ENCODE results near the gene MIF.

Gene MIF

GRCh38 chr22:23894710-23895598 lies 771 bp downstream of the MIF start:
- peak; percentile 40 for TF ChIP-seq CTCF (IDR thresholded peaks at IDR 0.05; ENCODE audit: control extremely low read depth, extremely low read depth, low read depth, missing control alignments)
- ChIA-PET POLR2A (interaction anchor here (0.9 to 2.0 kb wide), 5 partner anchors 8 to 120 kb away, joined by 3 to 13 read pairs (median 4); partner anchors contain the start of gene SLC2A11), CTCF (interaction anchor here (0.6 to 3.3 kb wide), 32 partner anchors 8 to 262 kb away, joined by 3 to 31 read pairs (median 6); partner anchors contain the start of gene SLC2A11)
- DNase-seq (ENCODE audit: extremely low spot score), result peak; percentile 84

DNA sequence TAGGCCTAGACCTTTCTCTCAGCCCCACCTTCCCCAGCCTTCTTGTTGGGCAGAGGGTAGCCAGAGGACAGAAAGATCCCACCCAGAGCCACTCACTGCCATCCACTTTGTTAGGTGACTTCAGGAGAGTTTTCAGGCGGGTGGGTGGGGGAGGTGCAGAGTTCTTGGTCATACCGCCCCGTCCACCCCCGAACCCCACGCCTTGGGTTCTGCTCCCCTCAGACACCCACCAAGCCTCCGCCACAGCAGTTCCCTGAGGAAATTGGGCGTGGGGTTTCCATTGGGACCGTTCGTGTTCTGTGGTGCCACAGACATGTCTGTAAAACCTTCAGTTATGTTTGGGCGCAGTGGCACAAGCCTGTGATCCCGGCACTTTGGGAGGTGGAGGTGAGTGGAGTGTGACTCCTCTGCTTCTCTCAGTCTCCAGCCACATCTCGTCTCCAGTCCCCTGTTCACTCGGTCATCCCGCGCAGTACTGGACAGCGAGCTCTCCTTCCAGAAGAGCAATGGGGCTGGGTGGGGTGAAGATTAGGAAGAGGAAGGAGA lies 1.5 kb downstream of the MIF start:
- POLR2A ChIA-PET, result no interaction called here

GRCh38 chr22:23896166-23896522 lies 2.0 kb downstream of the MIF start:
- ChIA-PET CTCF (interaction anchor here (1.1 kb wide), 1 partner anchor 18 kb away, joined by 4 read pairs; no protein-coding TSS in a partner anchor), POLR2A (no interaction called here)
- no peak for DNase-seq (ENCODE audit: extremely low spot score)
- TF ChIP-seq CTCF (IDR thresholded peaks at IDR 0.05; ENCODE audit: control extremely low read depth, extremely low read depth, low read depth, missing control alignments), result no peak

More for the DNA sequence above, 1.5 kb downstream of the MIF start:
- no peak for TF ChIP-seq CTCF (IDR thresholded peaks at IDR 0.05; ENCODE audit: control extremely low read depth, extremely low read depth, low read depth, missing control alignments)
- DNase-seq (ENCODE audit: extremely low spot score), result no peak
- CTCF ChIA-PET, result interaction anchor here (1.1 kb wide), 1 partner anchor 18 kb away, joined by 4 read pairs; no protein-coding TSS in a partner anchor

DNA sequence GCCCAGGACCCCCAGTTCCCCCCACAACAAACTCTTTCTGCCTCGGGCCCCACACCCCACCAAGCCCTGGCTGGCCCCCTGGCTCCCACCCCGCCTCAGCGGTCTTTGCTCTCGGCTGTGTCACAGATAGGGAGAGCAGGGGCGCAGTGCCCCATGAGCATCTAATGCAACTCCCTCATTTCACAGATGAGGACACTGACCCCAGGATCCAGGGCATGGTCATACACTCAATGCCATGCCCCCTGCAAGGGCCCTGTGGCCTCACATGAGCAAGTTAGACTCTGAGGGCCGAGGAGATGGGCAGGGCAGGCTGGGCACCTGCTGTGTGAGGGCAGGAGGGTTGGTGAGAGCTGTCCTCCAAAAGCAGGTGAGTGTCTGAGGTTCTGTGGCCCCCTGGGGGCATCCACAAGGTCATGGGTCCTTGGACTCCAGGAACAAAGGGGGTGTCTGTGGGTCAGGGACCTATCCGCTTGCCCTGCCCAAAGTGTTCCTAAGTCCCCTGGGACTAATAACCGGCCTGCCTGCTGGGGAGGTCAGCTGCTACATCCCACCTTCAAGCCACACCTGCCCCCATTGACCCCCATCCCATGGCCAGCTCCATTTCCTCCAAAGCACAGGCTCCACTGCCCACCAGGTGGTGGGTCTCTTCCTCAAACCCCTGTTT lies 2.5 kb downstream of the MIF start:
- POLR2A ChIA-PET, result no interaction called here
- DNase-seq (ENCODE audit: extremely low spot score), result no peak
- CTCF ChIA-PET, result interaction anchor here (1.1 kb wide), 1 partner anchor 17 kb away, joined by 4 read pairs; no protein-coding TSS in a partner anchor
- no peak for TF ChIP-seq CTCF (IDR thresholded peaks at IDR 0.05; ENCODE audit: control extremely low read depth, extremely low read depth, low read depth, missing control alignments)

DNA sequence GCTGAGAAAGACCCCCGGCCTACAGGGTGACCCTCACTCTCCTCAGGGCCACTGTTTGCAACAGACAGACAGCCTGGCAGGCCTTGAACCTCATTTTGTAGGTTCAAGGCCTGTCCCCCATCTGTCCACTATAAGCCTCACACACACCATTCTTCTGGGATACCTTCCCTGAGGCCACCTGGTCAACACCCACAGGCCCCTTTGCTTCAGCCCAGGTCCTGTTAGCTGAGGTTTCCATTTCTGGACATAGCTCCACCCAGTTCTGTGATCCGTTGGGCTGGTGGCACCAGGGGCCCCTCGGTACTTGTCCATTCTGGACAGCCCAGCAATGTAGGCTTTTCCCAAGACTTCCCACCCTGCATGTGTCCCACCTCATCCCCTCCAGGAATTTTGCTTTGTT lies 3.1 kb downstream of the MIF start:
- POLR2A ChIA-PET, result no interaction called here
- TF ChIP-seq CTCF (IDR thresholded peaks at IDR 0.05; ENCODE audit: control extremely low read depth, extremely low read depth, low read depth, missing control alignments), result no peak
- CTCF ChIA-PET, result no interaction called here
- no peak for DNase-seq (ENCODE audit: extremely low spot score)

All from GM10248 (cell line).